Cardiac septum (tissue), 1 donor: ENCODE data around the gene LBP. TPM values are rescaled to one million over a fixed set of nuclear protein-coding genes. Genes with fewer than 3 reads are reported as not detected.
"Not testable (repeated sequence)": the region's sequence is repeated elsewhere in the genome, so short reads cannot be mapped to it uniquely, and the experiment has no call there.

Source experiments
- DNase-seq: peaks from one replicate; pipeline ENCODE4 v3.0.0-alpha.2; 2020; ENCODE audit warnings: low spot score
- intact Hi-C: fragments of 100-400 bp; cut with DNase I; formaldehyde crosslinking; loops from one replicate; pipeline ENCODE4 v1.14.0; 2022
- long read RNA-seq: library from polyadenylated mRNA; unstranded; transcript quantifications from one replicate; pipeline ENCODE4 v2.0.0, GENCODE V29; 2021
- total RNA-seq: library from RNA; stranded (reverse); fragmentation: NEBNext Ultra II Directional; extraction: Animal tissue kit (Norgen Biotek cat#: 25700); gene quantifications from one replicate; pipeline ENCODE4 v1.2.1, GENCODE V29; 2021
- donor health status: DM: no; HTN: no; CAD: no.

The LBP gene
- total RNA-seq, result 0.11 TPM
- long read RNA-seq, result 0 reads

- intact Hi-C loops, result no loop called here
- no peak for DNase-seq
Observed at GRCh38 chr20:38346247-38346651, at the start of gene LBP. Gene LBP (plus strand): TSS chr20:38346482. CDS start chr20:38346517, 35 bp downstream.

GRCh38 chr20:38297916-38298674, 48.2 kb upstream of the LBP start:
- DNase-seq, result no peak
- intact Hi-C loops, result no loop called here

GRCh38 chr20:38298768-38299288, 47.5 kb upstream of the LBP start:
- DNase-seq, result peak; percentile 87
- intact Hi-C loops, result no loop called here

GRCh38 chr20:38299963-38300362, 46.3 kb upstream of the LBP start:
- DNase-seq, result no peak
- intact Hi-C loops, result no loop called here

GRCh38 chr20:38300438-38300837, 45.8 kb upstream of the LBP start:
- DNase-seq, result no peak
- intact Hi-C loops, result no loop called here

- intact Hi-C loops, result no loop called here
- no peak for DNase-seq
Observed at GRCh38 chr20:38301309-38301708, 45.0 kb upstream of the LBP start.

- intact Hi-C loops, result no loop called here
- DNase-seq, result no peak
Observed at GRCh38 chr20:38302786-38303185, 43.5 kb upstream of the LBP start.

- intact Hi-C loops, result no loop called here
- peak; percentile 86 for DNase-seq
Observed at GRCh38 chr20:38303908-38304379, 42.3 kb upstream of the LBP start, which contains the start of gene BPI. Gene BPI (plus strand): TSS chr20:38304156. CDS start chr20:38304224, 68 bp downstream.

- peak; percentile 90 for DNase-seq
- intact Hi-C loops, result no loop called here
Observed at GRCh38 chr20:38304845-38305447, 41.3 kb upstream of the LBP start.

GRCh38 chr20:38305541-38305940, 40.7 kb upstream of the LBP start:
- no peak for DNase-seq
- intact Hi-C loops, result no loop called here

- no peak for DNase-seq
- intact Hi-C loops, result no loop called here
Observed at GRCh38 chr20:38306379-38306778, 39.9 kb upstream of the LBP start.

GRCh38 chr20:38307371-38308046, 38.8 kb upstream of the LBP start:
- DNase-seq, result no peak
- intact Hi-C loops, result no loop called here

- intact Hi-C loops, result no loop called here
- no peak for DNase-seq
Observed at GRCh38 chr20:38308047-38308438, 38.2 kb upstream of the LBP start.

GRCh38 chr20:38308447-38308846, 37.8 kb upstream of the LBP start:
- intact Hi-C loops, result no loop called here
- no peak for DNase-seq

- intact Hi-C loops, result no loop called here
- DNase-seq, result no peak
Observed at GRCh38 chr20:38311091-38311490, 35.2 kb upstream of the LBP start.

GRCh38 chr20:38311491-38311890, 34.8 kb upstream of the LBP start:
- no peak for DNase-seq
- intact Hi-C loops, result no loop called here

- no peak for DNase-seq
- intact Hi-C loops, result no loop called here
Observed at GRCh38 chr20:38313676-38314075, 32.6 kb upstream of the LBP start.

- DNase-seq, intact Hi-C loops: not testable (repeated sequence)
Observed at GRCh38 chr20:38314350-38314749, 31.9 kb upstream of the LBP start.

- intact Hi-C loops, result no loop called here
- no peak for DNase-seq
Observed at GRCh38 chr20:38315290-38315966, 30.9 kb upstream of the LBP start.

GRCh38 chr20:38316341-38316740, 29.9 kb upstream of the LBP start:
- intact Hi-C loops, result no loop called here
- DNase-seq, result no peak
